HTR-8/SVneo (cell line): ENCODE measurements around the gene DPP9.

ENCODE experiments used
- DNase-seq: peaks from one replicate; pipeline ENCODE4 v3.0.0; 2011; ENCODE audit warnings: low spot score, mixed read lengths; ENCODE audit not compliant: insufficient read length
- FAIRE-seq: peaks from 2 replicates; lab custom pipeline; 2011; peaks lifted over from hg19 to GRCh38; lab: Jason Lieb, UNC

DPP9 gene

GRCh38 chr19:4713384-4713951 is 10.2 kb downstream of the DPP9 start:
- peak; percentile 91 for DNase-seq
- FAIRE-seq, result peak; percentile 92

- no peak for DNase-seq
- no peak for FAIRE-seq
These were observed 10.9 kb downstream of the DPP9 start for GRCh38 chr19:4712771-4713170.

GRCh38 chr19:4711211-4711610 is 12.4 kb downstream of the DPP9 start:
- DNase-seq (no peak), FAIRE-seq (no peak)

GRCh38 chr19:4710281-4710600 is 13.4 kb downstream of the DPP9 start:
- no peak for FAIRE-seq

GRCh38 chr19:4709440-4710280 is 14.0 kb downstream of the DPP9 start:
- no peak for DNase-seq
- no peak for FAIRE-seq

More at GRCh38 chr19:4710281-4710600, 13.4 kb downstream of the DPP9 start:
- DNase-seq, result no peak

- FAIRE-seq (no peak), DNase-seq (no peak)
These were observed 15.5 kb downstream of the DPP9 start for GRCh38 chr19:4707956-4708650.

- no peak for FAIRE-seq
- no peak for DNase-seq
These were observed 16.3 kb downstream of the DPP9 start for GRCh38 chr19:4707322-4707721.

- FAIRE-seq, result no peak
- DNase-seq, result no peak
These were observed 18.1 kb downstream of the DPP9 start for GRCh38 chr19:4705413-4706131.

GRCh38 chr19:4704317-4704673 is 19.3 kb downstream of the DPP9 start:
- no peak for DNase-seq
- FAIRE-seq, result no peak

GRCh38 chr19:4703671-4704316 is 19.8 kb downstream of the DPP9 start:
- no peak for DNase-seq
- no peak for FAIRE-seq

GRCh38 chr19:4702764-4703163 is 20.9 kb downstream of the DPP9 start:
- DNase-seq (no peak), FAIRE-seq (no peak)

GRCh38 chr19:4701557-4701956 is 22.1 kb downstream of the DPP9 start:
- DNase-seq (no peak), FAIRE-seq (no peak)

GRCh38 chr19:4700693-4700970 is 23.0 kb downstream of the DPP9 start:
- FAIRE-seq (no peak), DNase-seq (no peak)

GRCh38 chr19:4699826-4700692 is 23.6 kb downstream of the DPP9 start:
- DNase-seq (no peak), FAIRE-seq (no peak)

- FAIRE-seq (no peak), DNase-seq (no peak)
These were observed 26.3 kb downstream of the DPP9 start for GRCh38 chr19:4697304-4697703.

GRCh38 chr19:4695224-4695731 is 28.4 kb downstream of the DPP9 start:
- FAIRE-seq (no peak), DNase-seq (no peak)

GRCh38 chr19:4694211-4694987 is 29.2 kb downstream of the DPP9 start:
- FAIRE-seq, result peak; percentile 96

GRCh38 chr19:4693471-4694121 is 30.0 kb downstream of the DPP9 start:
- no peak for DNase-seq
- FAIRE-seq, result no peak

More at GRCh38 chr19:4694211-4694987, 29.2 kb downstream of the DPP9 start:
- peak; percentile 84 for DNase-seq
